MCF 10A (cell line): ENCODE results near the gene C17orf67. TPM values are rescaled to one million over a fixed set of nuclear protein-coding genes. Genes with fewer than 3 reads are reported as not detected.

ENCODE experiments used
- BruUV-seq: library from RNA; stranded (reverse); fragments of 400-500 nt; replicated peaks from 2 replicates; lab custom pipeline; 2021; lab: Mats Ljungman, UMichigan
- CTCF ChIA-PET: fragments of 300-600 bp; sonication (Branson Sonifier 250); formaldehyde crosslinking; extraction: SDS; loops from one replicate; lab custom pipeline; 2021; ENCODE audit warnings: antibody characterized with exemption, inconsistent platforms; lab: Yijun Ruan, JAX
- POLR2A ChIA-PET: fragments of 300-600, 350-650 bp; sonication (Branson Sonifier 250); formaldehyde crosslinking; extraction: SDS; loops from one replicate; lab custom pipeline; 2020; ENCODE audit warnings: antibody characterized with exemption, inconsistent platforms; lab: Yijun Ruan, JAX
- DNase-seq: peaks from one replicate; pipeline ENCODE4 v3.0.0-alpha.2; 2018; ENCODE audit not compliant: unreplicated experiment
- H3K27ac Mint-ChIP-seq: one replicate; pipeline ENCODE4 v1.8.0; 2022; ENCODE audit warnings: mild to moderate bottlenecking, low read depth, mixed read lengths; ENCODE audit not compliant: unreplicated experiment
- H3K27me3 Mint-ChIP-seq: one replicate; pipeline ENCODE4 v1.8.0; 2022; ENCODE audit warnings: mixed read lengths; ENCODE audit not compliant: insufficient read depth, unreplicated experiment
- H3K36me3 Mint-ChIP-seq: one replicate; pipeline ENCODE4 v1.8.0; 2022; ENCODE audit warnings: mild to moderate bottlenecking, moderate library complexity, mixed read lengths; ENCODE audit not compliant: insufficient read depth, unreplicated experiment
- H3K4me1 Mint-ChIP-seq: one replicate; pipeline ENCODE4 v1.8.0; 2022; ENCODE audit warnings: mixed read lengths; ENCODE audit not compliant: insufficient read depth, unreplicated experiment
- H3K4me3 Mint-ChIP-seq: one replicate; pipeline ENCODE4 v1.8.0; 2022; ENCODE audit warnings: mild to moderate bottlenecking, moderate library complexity, mixed read lengths; ENCODE audit not compliant: unreplicated experiment
- H3K9me3 Mint-ChIP-seq: one replicate; pipeline ENCODE4 v1.8.0; 2022; ENCODE audit warnings: mixed read lengths; ENCODE audit not compliant: unreplicated experiment
- intact Hi-C: fragments of 100-400 bp; cut with micrococcal nuclease; formaldehyde crosslinking; loops from 2 replicates; pipeline ENCODE4 v1.14.1; 2022
- total RNA-seq: library from RNA; stranded (reverse); gene quantifications from 2 replicates; pipeline ENCODE4 v1.2.3, GENCODE V29; 2022
- TF ChIP-seq, protein P1 (sequence below): fragments of 200-600 bp; IDR thresholded peaks from one replicate; pipeline ENCODE4 v1.8.0; 2022; ENCODE audit warnings: antibody characterized with exemption, mild to moderate bottlenecking; ENCODE audit not compliant: unreplicated experiment

Gene C17orf67
- total RNA-seq, 1 experiment from 2014 or later, result 3.3 TPM

DNA sequence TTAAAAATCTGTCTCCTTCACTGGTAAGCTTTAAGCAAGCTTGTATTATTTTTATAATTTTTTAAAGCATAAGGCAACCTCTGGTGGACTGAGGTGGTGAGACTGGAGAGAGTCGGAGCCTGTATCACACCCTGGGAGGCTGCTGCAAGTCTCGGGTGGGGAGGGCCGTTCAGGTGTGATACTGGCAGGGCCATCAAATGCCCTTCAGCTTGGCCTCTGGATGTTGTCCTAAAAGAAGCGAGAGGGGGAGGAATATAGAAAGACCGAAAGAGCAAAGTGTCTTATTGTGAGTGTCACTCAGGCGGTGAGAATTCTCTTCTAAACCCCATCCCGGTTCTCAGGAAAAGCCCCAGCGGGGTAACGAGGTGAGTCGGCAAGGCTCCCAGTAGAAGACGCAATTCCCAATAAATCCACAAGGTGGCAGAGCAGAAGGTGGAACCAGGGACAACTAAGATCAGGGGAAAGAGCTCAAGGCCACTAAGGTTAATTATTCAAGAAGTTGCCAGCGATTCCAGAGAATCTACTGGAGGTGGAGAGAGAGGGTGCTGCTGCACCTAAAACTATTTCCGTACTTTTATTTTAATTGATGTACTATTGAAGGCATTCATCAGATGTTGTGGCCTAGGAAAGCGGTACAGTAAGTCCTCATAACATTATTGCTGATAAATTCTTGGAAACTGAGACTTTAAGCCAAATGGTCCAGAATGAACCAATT is 14.1 kb downstream of the C17orf67 start:
- TF ChIP-seq, protein P1, sequence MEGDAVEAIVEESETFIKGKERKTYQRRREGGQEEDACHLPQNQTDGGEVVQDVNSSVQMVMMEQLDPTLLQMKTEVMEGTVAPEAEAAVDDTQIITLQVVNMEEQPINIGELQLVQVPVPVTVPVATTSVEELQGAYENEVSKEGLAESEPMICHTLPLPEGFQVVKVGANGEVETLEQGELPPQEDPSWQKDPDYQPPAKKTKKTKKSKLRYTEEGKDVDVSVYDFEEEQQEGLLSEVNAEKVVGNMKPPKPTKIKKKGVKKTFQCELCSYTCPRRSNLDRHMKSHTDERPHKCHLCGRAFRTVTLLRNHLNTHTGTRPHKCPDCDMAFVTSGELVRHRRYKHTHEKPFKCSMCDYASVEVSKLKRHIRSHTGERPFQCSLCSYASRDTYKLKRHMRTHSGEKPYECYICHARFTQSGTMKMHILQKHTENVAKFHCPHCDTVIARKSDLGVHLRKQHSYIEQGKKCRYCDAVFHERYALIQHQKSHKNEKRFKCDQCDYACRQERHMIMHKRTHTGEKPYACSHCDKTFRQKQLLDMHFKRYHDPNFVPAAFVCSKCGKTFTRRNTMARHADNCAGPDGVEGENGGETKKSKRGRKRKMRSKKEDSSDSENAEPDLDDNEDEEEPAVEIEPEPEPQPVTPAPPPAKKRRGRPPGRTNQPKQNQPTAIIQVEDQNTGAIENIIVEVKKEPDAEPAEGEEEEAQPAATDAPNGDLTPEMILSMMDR, result peak; percentile 74
- peaks cover 4% of the 10 kb centered on the region for H3K4me1 Mint-ChIP-seq
- DNase-seq, result peak; percentile 87
- CTCF ChIA-PET, result interaction anchor here (0.5 to 3.1 kb wide), 44 partner anchors 8 to 672 kb away, joined by 3 to 21 read pairs (median 4); no protein-coding TSS in a partner anchor
- peak overlapping the region; percentile 9 for H3K27ac Mint-ChIP-seq
- POLR2A ChIA-PET, result interaction anchor here (0.7 to 5.3 kb wide), 8 partner anchors 11 to 224 kb away, joined by 3 to 59 read pairs (median 6); partner anchors contain the start of genes C17orf67, DGKE and TRIM25
- H3K27me3 Mint-ChIP-seq, result no peaks in the 10 kb centered on the region
- H3K9me3 Mint-ChIP-seq, result no peaks in the 10 kb centered on the region
- intact Hi-C loops, result loop anchor here (1.0 kb wide), 3 partner anchors 121 to 191 kb away; partner anchors contain the start of gene COIL
- H3K36me3 Mint-ChIP-seq, result no peaks in the 10 kb centered on the region
- H3K4me3 Mint-ChIP-seq, result no peak overlapping the region
- no TSS peak for BruUV-seq

DNA sequence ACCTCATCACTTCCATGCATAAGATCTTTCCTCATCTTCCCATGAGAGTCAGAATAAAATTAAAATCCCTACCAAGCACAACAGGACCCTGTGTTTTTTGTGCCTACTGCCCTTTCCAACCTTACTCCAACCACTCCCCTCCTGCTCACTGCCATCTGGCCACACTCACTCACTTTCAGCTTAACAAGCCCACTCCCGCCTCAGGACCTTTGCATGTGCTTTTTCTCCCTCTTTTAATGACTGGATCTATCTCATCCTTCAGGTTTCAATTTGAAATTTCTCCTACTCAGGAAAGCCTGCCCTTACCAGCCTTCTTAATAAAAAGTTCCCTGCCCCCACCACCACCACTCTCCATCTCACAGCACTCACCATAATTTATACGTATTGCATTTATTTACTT is 14.7 kb downstream of the C17orf67 start:
- Mint-ChIP-seq H3K9me3 (no peaks in the 10 kb centered on the region), H3K4me1 (no peaks in the 10 kb centered on the region), H3K27ac (peak overlapping the region; percentile 9), H3K27me3 (no peaks in the 10 kb centered on the region), H3K4me3 (no peak overlapping the region), H3K36me3 (no peaks in the 10 kb centered on the region)
- no peak for DNase-seq
- BruUV-seq, result no TSS peak
- CTCF ChIA-PET, result interaction anchor here (0.6 to 3.1 kb wide), 28 partner anchors 9 to 156 kb away, joined by 3 to 21 read pairs (median 5); no protein-coding TSS in a partner anchor
- intact Hi-C loops, result loop anchor here (1.0 kb wide), 3 partner anchors 121 to 191 kb away; partner anchors contain the start of gene COIL
- TF ChIP-seq, protein P1, result no peak
- POLR2A ChIA-PET, result interaction anchor here (1.0 to 5.3 kb wide), 5 partner anchors 11 to 113 kb away, joined by 3 to 59 read pairs (median 9); partner anchors contain the start of genes C17orf67, DGKE and TRIM25

DNA sequence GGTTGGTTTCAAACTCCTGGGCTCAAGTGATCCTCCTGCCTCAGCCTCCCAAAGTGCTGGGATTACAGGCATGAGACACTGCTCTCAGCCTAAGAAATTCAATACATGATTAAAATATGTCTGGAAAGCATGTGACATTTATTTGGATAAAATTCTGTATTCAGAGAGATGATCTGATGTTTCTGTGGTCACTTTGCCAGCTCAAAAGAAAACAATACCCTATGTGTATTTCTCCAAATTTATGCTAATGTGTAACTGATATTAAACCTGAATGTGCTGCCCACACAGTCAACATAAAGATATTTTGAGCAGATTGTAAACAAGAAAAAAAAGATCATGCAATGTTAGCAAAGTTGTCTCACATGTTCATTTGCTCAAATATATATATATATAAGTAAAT is 16.7 kb downstream of the C17orf67 start:
- Mint-ChIP-seq H3K36me3 (no peaks in the 10 kb centered on the region), H3K9me3 (no peaks in the 10 kb centered on the region), H3K4me3 (no peak overlapping the region), H3K27me3 (no peaks in the 10 kb centered on the region), H3K27ac (no peak overlapping the region), H3K4me1 (no peaks in the 10 kb centered on the region)
- no TSS peak for BruUV-seq
- POLR2A ChIA-PET, result interaction anchor here (1.0 to 5.3 kb wide), 4 partner anchors 10 to 30 kb away, joined by 3 to 59 read pairs (median 4); partner anchors contain the start of genes C17orf67 and DGKE
- CTCF ChIA-PET, result interaction anchor here (0.5 to 1.1 kb wide), 2 partner anchors 15 to 1399 kb away, joined by 4 read pairs; no protein-coding TSS in a partner anchor
- TF ChIP-seq, protein P1, result no peak
- intact Hi-C loops, result no loop called here
- DNase-seq, result no peak

DNA sequence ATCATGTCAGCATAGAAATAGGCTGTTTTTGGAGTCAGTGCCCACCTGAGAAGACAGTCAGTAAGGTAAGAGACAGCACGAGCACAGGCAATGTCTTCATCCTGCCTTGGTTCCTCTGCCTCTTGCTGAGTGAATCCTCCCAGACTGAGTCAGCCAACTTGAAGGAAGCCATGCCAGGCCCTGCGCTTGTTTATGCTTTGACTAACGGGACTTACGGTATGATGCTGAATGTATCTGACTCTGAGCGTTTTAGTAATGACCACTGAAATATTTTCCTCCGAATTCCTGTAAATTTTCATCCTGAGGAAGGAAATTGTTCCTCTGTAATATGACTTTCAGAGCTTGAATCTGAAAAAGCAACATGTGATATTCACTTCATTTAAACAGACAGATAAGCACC is 18.0 kb downstream of the C17orf67 start:
- intact Hi-C loops, result no loop called here
- no peaks in the 10 kb centered on the region for H3K27me3 Mint-ChIP-seq
- no peaks in the 10 kb centered on the region for H3K4me1 Mint-ChIP-seq
- H3K4me3 Mint-ChIP-seq, result no peak overlapping the region
- peak; percentile 36 for DNase-seq
- ChIA-PET POLR2A (interaction anchor here (0.7 to 5.3 kb wide), 8 partner anchors 9 to 98 kb away, joined by 3 to 59 read pairs (median 4); partner anchors contain the start of genes C17orf67, DGKE and TRIM25), CTCF (interaction anchor here (0.7 to 0.9 kb wide), 2 partner anchors 31 to 128 kb away, joined by 3 read pairs; no protein-coding TSS in a partner anchor)
- no peaks in the 10 kb centered on the region for H3K9me3 Mint-ChIP-seq
- TF ChIP-seq, protein P1, result no peak
- peaks cover 4% of the 10 kb centered on the region for H3K36me3 Mint-ChIP-seq
- H3K27ac Mint-ChIP-seq, result no peak overlapping the region
- no TSS peak for BruUV-seq
